CD4-positive, alpha-beta T cell treated with Interleukin-10 for 1 hour (primary cell): Measurements from ENCODE around the gene HNRNPA1L2.
A peak's percentile ranks its signal among the peaks of the same experiment; 100 is the strongest.
"Not testable (repeated sequence)": the region's sequence is repeated elsewhere in the genome, so short reads cannot be mapped to it uniquely, and the experiment has no call there.

Experiments
- DNase-seq: peaks from one replicate; pipeline ENCODE4 v3.0.0-alpha.2; 2020

Gene HNRNPA1L2

GRCh38 chr13:52642131-52642530 lies at the start of gene HNRNPA1L2:
Gene HNRNPA1L2 (plus strand): TSS chr13:52642431. CDS start chr13:52642493, 62 bp downstream.
- no peak for DNase-seq

GRCh38 chr13:52593175-52593574 lies 49.1 kb upstream of the HNRNPA1L2 start:
- DNase-seq, result not testable (repeated sequence)

GRCh38 chr13:52593812-52594211 lies 48.4 kb upstream of the HNRNPA1L2 start:
- DNase-seq, result not testable (repeated sequence)

GRCh38 chr13:52594295-52594694 lies 47.9 kb upstream of the HNRNPA1L2 start:
- DNase-seq, result not testable (repeated sequence)

- DNase-seq, result no peak
Observed at GRCh38 chr13:52597676-52598075, 44.6 kb upstream of the HNRNPA1L2 start.

GRCh38 chr13:52599037-52599847 lies 43.0 kb upstream of the HNRNPA1L2 start:
- no peak for DNase-seq

- no peak for DNase-seq
Observed at GRCh38 chr13:52599848-52600603, 42.2 kb upstream of the HNRNPA1L2 start.

- no peak for DNase-seq
Observed at GRCh38 chr13:52600666-52601065, 41.6 kb upstream of the HNRNPA1L2 start.

DNA sequence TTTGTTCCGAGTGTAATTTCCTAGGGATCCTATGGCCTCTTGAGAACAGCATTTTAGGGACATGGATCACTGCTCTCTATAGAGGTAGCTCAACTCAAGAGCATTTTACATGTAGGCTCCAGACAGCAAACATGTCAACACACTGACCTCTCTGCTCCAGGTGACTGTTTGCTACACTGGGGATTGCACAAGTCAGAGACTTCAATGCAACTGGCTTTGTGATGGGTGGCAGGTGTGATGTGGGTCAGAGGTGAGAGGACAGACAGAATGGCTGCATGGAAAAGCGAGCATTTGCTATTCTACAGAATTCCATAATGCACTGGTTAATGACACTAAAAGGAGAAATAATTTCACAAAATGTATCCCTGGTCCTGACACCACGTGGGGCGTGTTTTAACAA lies 38.9 kb upstream of the HNRNPA1L2 start:
- not testable (repeated sequence) for DNase-seq

- not testable (repeated sequence) for DNase-seq
Observed at GRCh38 chr13:52606126-52606525, 36.1 kb upstream of the HNRNPA1L2 start.

DNA sequence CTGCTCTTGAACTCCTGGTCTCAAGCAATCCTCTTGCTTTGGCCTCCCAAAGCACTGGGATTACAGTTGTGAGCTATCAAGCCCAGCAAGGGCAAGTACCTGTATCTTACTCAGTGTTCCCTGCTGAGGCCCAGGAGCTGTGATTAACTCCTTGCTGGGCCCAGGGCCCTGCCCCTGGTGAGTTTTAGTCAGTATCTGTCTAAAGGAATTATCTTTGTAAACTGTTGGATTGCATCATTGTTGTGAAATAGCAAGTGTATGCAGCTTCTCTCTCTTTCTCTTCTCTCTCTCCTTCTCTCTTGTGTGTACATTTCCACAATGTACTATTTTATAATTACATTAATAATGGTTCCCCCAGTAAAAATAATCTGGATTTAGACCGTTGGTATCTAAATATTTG lies 35.4 kb upstream of the HNRNPA1L2 start:
- not testable (repeated sequence) for DNase-seq

DNA sequence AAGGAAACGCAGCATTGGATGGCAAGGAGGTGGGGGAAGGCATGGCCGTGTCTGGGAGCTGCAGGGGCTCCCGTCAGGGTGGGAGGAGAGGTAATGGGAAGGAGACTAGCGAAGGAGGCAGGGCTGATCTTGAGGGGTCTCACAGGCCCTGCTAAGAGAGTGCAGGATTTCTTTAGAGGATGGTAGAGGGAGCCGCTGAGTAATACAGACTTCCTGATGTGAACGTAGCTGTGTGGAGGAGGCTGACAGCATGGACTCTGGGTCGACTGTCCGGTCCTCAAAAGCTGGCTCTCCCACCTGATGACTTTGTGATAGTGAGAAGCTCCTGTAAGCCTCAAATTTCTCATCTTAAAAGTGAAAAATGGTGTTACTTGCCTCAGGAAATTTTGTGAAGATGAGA lies 34.0 kb upstream of the HNRNPA1L2 start:
- DNase-seq, result not testable (repeated sequence)

DNA sequence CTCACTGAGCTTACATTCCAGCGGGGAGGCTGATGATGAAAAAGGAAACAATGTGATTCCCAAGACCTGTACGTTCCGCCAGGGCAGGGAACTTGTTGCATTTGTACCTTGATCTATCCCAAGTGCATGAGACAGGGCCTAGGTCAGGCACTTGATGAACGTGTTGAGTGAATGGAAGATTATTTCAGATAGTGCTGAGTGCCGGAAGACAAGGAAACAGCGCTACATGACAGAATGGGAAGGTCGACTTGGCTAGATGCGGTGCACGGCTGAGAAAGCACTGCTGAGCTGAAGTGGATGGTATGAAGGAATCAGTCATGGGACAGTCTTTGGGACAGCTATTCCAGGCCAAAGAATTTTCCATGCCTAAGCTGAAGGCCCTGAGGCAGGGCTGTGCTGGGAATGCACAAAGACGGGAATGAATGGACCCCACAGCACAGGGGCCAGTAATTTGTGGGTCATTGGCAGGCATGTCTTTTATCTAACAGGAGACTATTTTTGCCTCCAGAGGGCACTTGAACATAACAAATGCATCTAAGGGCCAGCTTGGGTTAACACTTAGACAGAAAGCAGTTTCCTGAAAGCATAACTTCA lies 33.1 kb upstream of the HNRNPA1L2 start:
- peak; percentile 55 for DNase-seq

- not testable (repeated sequence) for DNase-seq
Observed at GRCh38 chr13:52610158-52610557, 32.1 kb upstream of the HNRNPA1L2 start.

DNA sequence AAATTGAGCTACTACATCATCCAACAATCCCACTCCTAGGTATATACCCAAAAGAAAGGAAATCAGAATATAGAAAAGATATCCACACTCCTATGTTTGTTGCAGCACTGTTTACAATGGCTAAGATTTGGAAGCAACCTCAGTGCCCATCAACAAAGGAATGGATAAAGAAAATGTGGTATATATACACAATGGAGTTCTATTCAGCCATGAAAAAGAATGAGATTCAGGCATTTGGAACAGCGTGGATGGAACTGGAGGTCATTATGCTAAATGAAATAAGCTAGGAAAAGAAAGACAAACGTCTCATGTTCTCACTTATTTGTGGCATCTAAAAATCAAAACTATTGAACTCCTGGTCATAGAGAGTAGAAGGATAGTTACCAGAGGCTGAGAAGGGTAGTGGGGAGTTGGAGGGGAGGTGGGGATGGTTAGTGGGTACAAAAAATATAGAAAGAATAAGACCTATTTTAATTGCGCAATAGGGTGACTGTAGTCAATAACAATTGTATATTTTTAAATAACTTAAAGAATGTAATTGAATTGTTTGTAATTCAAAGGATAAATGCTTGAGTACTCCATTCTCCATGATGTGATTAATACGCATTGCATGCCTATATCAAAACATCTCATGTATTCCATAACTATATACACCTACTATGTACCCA lies 27.0 kb upstream of the HNRNPA1L2 start:
- DNase-seq, result no peak

- DNase-seq, result peak; percentile 9
Observed at GRCh38 chr13:52615812-52616211, 26.4 kb upstream of the HNRNPA1L2 start.

GRCh38 chr13:52617070-52618060 lies 24.9 kb upstream of the HNRNPA1L2 start:
- DNase-seq, result peak; percentile 85

DNA sequence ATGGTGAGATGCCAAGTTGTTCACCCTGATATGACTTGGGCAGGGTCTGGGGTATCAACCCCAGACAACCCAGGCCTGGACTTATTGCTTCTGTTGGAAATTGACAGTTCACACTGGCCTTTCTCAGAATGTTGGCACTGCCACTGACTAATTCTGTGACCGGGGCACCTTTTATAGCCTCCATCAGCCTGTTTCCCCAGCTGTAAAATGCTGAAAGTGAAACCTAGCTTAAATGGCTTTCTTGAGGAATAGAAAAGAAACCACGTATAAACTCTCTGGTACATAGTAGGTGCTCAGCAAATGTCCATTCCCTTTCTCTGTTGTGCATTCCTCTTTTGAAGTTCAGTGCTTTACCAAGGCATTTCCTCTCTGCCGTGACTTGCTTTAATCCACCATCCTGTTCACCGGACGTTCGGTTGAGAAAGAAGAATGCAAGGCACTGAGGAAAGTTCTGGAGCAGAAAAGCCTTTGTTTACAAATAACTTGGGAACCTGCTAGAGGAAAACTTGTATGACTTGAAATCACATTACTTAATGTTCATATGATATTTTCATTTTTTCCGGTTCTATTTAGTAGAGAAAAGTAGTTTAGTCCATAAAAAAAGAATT lies 11.0 kb upstream of the HNRNPA1L2 start:
- not testable (repeated sequence) for DNase-seq

- DNase-seq, result no peak
Observed at GRCh38 chr13:52638666-52639328, 3.4 kb upstream of the HNRNPA1L2 start.

DNA sequence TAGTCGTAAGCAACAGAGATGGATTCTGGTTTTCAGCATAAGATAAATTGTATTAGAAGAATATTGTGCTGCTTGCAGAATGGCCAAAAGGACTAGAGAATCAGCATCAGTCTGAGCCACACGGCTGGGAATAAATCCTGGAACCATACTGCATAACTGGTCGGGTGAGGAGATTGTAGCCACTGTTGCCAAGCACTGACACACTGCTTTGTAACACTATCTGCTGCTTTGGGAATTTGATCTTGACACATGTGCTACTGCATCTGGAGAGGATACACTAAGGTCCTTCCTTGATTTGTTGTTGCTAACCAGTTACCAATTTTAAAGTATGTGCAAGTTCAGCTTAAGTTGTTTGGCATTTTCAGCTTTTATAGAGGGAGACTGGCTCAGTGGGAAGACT lies 1.9 kb downstream of the HNRNPA1L2 start:
- no peak for DNase-seq

- DNase-seq, result no peak
Observed at GRCh38 chr13:52646967-52647366, 4.7 kb downstream of the HNRNPA1L2 start.
